IMR-90 (cell line): Measurements from ENCODE around the gene TUBA8. TPM values are rescaled to one million over a fixed set of nuclear protein-coding genes. Genes with fewer than 3 reads are reported as not detected.

Source experiments
- ATAC-seq: fragments of 200-7000 bp; cut with Tn5 transposase; 2 replicates; pipeline ENCODE4 v1.9.1; 2020; ENCODE audit warnings: low read depth, mild to moderate bottlenecking, moderate library complexity
- BruUV-seq: library from RNA; stranded (reverse); fragments of 400-500 nt; replicated peaks from 2 replicates; lab custom pipeline; 2021; lab: Mats Ljungman, UMichigan
- CTCF ChIA-PET: fragments of 300-600 bp; formaldehyde crosslinking; extraction: SDS; loops from one replicate; lab custom pipeline; 2021; ENCODE audit warnings: antibody characterized with exemption; lab: Yijun Ruan, JAX
- POLR2A ChIA-PET: fragments of 300-600 bp; sonication (Branson Sonifier 250); formaldehyde crosslinking; loops from one replicate; lab custom pipeline; 2022; ENCODE audit warnings: antibody characterized with exemption; ENCODE audit not compliant: unreplicated experiment; lab: Charles Lee
- DNase-seq: peaks from one replicate; pipeline ENCODE4 v3.0.0; 2013
- H2AFZ ChIP-seq: replicated peaks from 2 replicates; pipeline ENCODE3; 2013; ENCODE audit warnings: low read length, mild to moderate bottlenecking; ENCODE audit not compliant: poor library complexity
- H2AK5ac ChIP-seq: 2 replicates; pipeline ENCODE4 v1.6.1; 2013; ENCODE audit warnings: low read depth, low read length, inconsistent platforms
- H2AK9ac ChIP-seq: replicated peaks from 2 replicates; pipeline ENCODE3; 2013; ENCODE audit warnings: mild to moderate bottlenecking, low read depth, low read length, moderate library complexity; ENCODE audit not compliant: poor library complexity
- H2BK120ac ChIP-seq: 2 replicates; pipeline ENCODE4 v1.6.1; 2013; ENCODE audit warnings: low read depth, low read length, inconsistent platforms
- H2BK15ac ChIP-seq: 3 replicates; pipeline ENCODE4 v1.6.1; 2013; ENCODE audit warnings: low read depth, low read length, inconsistent platforms
- H2BK20ac ChIP-seq: 2 replicates; pipeline ENCODE4 v1.6.1; 2013; ENCODE audit warnings: low read depth, mild to moderate bottlenecking, inconsistent platforms, low read length, moderate library complexity
- H2BK5ac ChIP-seq: 2 replicates; pipeline ENCODE4 v1.6.1; 2013; ENCODE audit warnings: mild to moderate bottlenecking, low read depth, low read length, inconsistent platforms; ENCODE audit not compliant: poor library complexity, severe bottlenecking
- H3K14ac ChIP-seq: replicated peaks from 2 replicates; pipeline ENCODE4 v1.6.1; 2013; ENCODE audit warnings: low read depth, low read length, inconsistent platforms
- H3K18ac ChIP-seq: 2 replicates; pipeline ENCODE4 v1.6.1; 2013; ENCODE audit warnings: low read depth, low read length, control low read depth
- H3K23ac ChIP-seq: 2 replicates; pipeline ENCODE4 v1.6.1; 2013; ENCODE audit warnings: low read depth, low read length, inconsistent platforms
- H3K27ac ChIP-seq: 2 replicates; pipeline ENCODE4 v1.5.1; 2013; ENCODE audit warnings: mild to moderate bottlenecking, control low read depth, low read length; ENCODE audit not compliant: insufficient read depth
- H3K27me3 ChIP-seq: 2 replicates; pipeline ENCODE4 v1.6.1; 2013; ENCODE audit warnings: low read length; ENCODE audit not compliant: control insufficient read depth, insufficient read depth
- H3K36me3 ChIP-seq: 2 replicates; pipeline ENCODE4 v1.6.1; 2013; ENCODE audit warnings: low read length, mixed read lengths; ENCODE audit not compliant: control insufficient read depth, insufficient read depth
- H3K4ac ChIP-seq: 2 replicates; pipeline ENCODE4 v1.6.1; 2013; ENCODE audit warnings: low read depth, low read length, inconsistent platforms
- H3K4me1 ChIP-seq: 2 replicates; pipeline ENCODE4 v1.6.1; 2013; ENCODE audit warnings: low read length, mixed read lengths; ENCODE audit not compliant: control insufficient read depth, insufficient read depth
- H3K4me2 ChIP-seq: 2 replicates; pipeline ENCODE4 v1.6.1; 2013; ENCODE audit warnings: low read depth, mild to moderate bottlenecking, control low read depth, low read length, moderate library complexity
- H3K4me3 ChIP-seq: 2 replicates; pipeline ENCODE4 v1.5.1; 2013; ENCODE audit warnings: low read depth, mild to moderate bottlenecking, control low read depth, low read length, moderate library complexity; ENCODE audit not compliant: insufficient read depth
- H3K56ac ChIP-seq: 2 replicates; pipeline ENCODE4 v1.6.1; 2013; ENCODE audit warnings: low read length, inconsistent platforms; ENCODE audit not compliant: insufficient read depth; ENCODE audit errors: extremely low read depth
- H3K79me1 ChIP-seq, 2 experiments: 2 replicates each; pipeline ENCODE4 v1.6.1; 2013; ENCODE audit warnings: low read length in 2 of 2, inconsistent platforms in 1 of 2, low read depth in 1 of 2
- H3K9ac ChIP-seq: 2 replicates; pipeline ENCODE4 v1.6.1; 2013; ENCODE audit warnings: low read depth, low read length, control low read depth
- H3K9me1 ChIP-seq: 2 replicates; pipeline ENCODE4 v1.6.1; 2013; ENCODE audit warnings: low read length, inconsistent platforms; ENCODE audit not compliant: insufficient read depth
- H3K9me3 ChIP-seq: 2 replicates; pipeline ENCODE4 v1.6.1; 2013; ENCODE audit warnings: low read length; ENCODE audit not compliant: control insufficient read depth, insufficient read depth
- H4K20me1 ChIP-seq: 2 replicates; pipeline ENCODE4 v1.6.1; 2013; ENCODE audit warnings: low read length, inconsistent platforms; ENCODE audit not compliant: insufficient read depth
- H4K5ac ChIP-seq: 2 replicates; pipeline ENCODE4 v1.6.1; 2013; ENCODE audit warnings: mild to moderate bottlenecking, low read depth, low read length, control low read depth
- H4K8ac ChIP-seq, 2 experiments: 2 replicates each; pipeline ENCODE4 v1.6.1; 2013; ENCODE audit warnings: low read depth in 2 of 2, low read length in 2 of 2, control low read depth in 1 of 2, inconsistent platforms in 1 of 2
- H4K91ac ChIP-seq: 2 replicates; pipeline ENCODE4 v1.6.1; 2013; ENCODE audit warnings: low read depth, low read length, inconsistent platforms; ENCODE audit not compliant: insufficient read depth
- CEBPB ChIP-seq: IDR thresholded peaks from 2 replicates; pipeline ENCODE4 v1.6.1; 2012; ENCODE audit warnings: low read depth, low read length, improper control_type of control experiment
- MXI1 ChIP-seq: IDR thresholded peaks from 2 replicates; pipeline ENCODE4 v1.6.1; 2012; ENCODE audit warnings: low read depth, mild to moderate bottlenecking, low read length, moderate library complexity, borderline replicate concordance
- POLR2A ChIP-seq: IDR thresholded peaks from 2 replicates; pipeline ENCODE4 v1.6.1; 2012; ENCODE audit warnings: mild to moderate bottlenecking, low read depth, low read length
- RAD21 ChIP-seq: IDR thresholded peaks from 2 replicates; pipeline ENCODE4 v1.6.1; 2012; ENCODE audit warnings: low read length, improper control_type of control experiment
- RCOR1 ChIP-seq: IDR thresholded peaks from 2 replicates; pipeline ENCODE4 v1.6.1; 2012; ENCODE audit warnings: mild to moderate bottlenecking, low read length, improper control_type of control experiment; ENCODE audit not compliant: insufficient replicate concordance
- WGBS, 2 experiments: methylation state at CpG; one replicate each; pipeline versions ENCODE4 v1.1.5 to v1.1.7; 2013; ENCODE audit warnings: missing lambda C conversion rate in 2 of 2; ENCODE audit not compliant: insufficient read length in 1 of 2; ENCODE audit errors: extremely low coverage in 2 of 2; 5-methylcytosine and 5-hydroxymethylcytosine counted together
- dilution Hi-C: fragments of 300-500 bp; cut with HindIII; formaldehyde crosslinking; loops from one replicate; pipeline ENCODE4 v1.14.3; 2018; ENCODE audit warnings: low sequenced_read_pairs; ENCODE audit not compliant: unreplicated experiment
- in situ Hi-C: fragments of 300-500 bp; cut with MboI; formaldehyde crosslinking; loops from 3 replicates; pipeline ENCODE4 v1.14.3; 2019; ENCODE audit warnings: low sequenced_read_pairs, inconsistent platforms, mixed read lengths
- intact Hi-C: fragments of 100-400 bp; cut with micrococcal nuclease; formaldehyde crosslinking; loops from 2 replicates; pipeline ENCODE4 v1.10.0; 2022
- polyA plus RNA-seq, 3 experiments: library from polyadenylated mRNA; depleted of rRNA; stranded (reverse); fragments of >200 nt; gene quantifications; 2 replicates each; pipeline ENCODE4 v1.2.3, GENCODE V29; 2012; ENCODE audit warnings: low replicate concordance in 1 of 3
- total RNA-seq: library from RNA; depleted of rRNA; stranded (reverse); fragments of >200 nt; gene quantifications from 2 replicates; pipeline ENCODE4 v1.2.3, GENCODE V29; 2012

TUBA8 gene
- total and polyA plus RNA-seq, 2 of the 4 experiments (the other 2 are of a cell fraction): 1.4 to 2.2 TPM

DNA sequence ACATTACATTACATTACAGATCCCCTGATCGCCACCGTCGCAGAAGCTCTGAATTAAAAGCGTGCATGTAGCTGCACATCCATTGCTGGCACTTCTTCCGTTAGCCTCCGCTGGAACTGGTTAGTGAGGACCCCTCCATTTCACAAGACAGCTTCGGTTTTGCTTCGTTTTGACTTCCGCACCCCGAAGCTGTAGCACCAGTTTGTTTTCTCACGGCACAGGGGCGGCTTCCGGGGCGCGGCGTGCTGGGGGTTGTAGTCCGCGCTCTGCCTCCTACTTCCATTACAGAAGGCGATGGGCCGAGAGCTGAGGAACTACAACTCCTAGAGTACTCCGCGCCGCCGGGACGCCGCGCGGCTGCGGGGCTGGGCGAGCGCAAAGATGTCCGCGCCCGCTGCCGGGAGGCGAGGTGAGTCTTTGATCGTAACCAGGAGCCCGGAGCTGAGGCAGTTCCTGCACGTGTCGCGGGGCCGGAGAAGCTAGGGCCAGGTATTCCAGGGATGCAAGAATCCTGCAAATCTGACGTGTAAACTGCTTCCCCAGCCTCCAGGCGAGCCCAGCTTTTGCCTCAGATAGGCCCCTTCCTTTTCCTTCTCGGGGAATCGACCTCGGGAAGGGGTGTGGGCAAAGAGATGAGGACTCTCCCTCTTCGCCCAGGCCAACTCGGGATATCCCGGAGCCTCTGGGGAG, 32.8 kb upstream of the TUBA8 start, which contains the start of gene PEX26:
Gene PEX26 (plus strand): TSS at position 352 of the 690 bp plus-strand sequence. CDS start 387 bp downstream, outside the sequence.
- Histone ChIP-seq H3K27ac (peak within 1 kb of the TSS; percentile 92), H3K79me1 (peaks cover 19 to 38% of the 10 kb centered on the region in 2 experiments; a peak in 3 of 4 replicates), H3K9me3 (no peaks in the 10 kb centered on the region), H2BK5ac (peak within 1 kb of the TSS; percentile 72), H2AFZ (peak within 1 kb of the TSS; percentile 93), H2BK20ac (no peak within 1 kb of the TSS), H3K18ac (peak within 1 kb of the TSS; percentile 73), H4K5ac (peak within 1 kb of the TSS; percentile 99), H2BK15ac (no peak within 1 kb of the TSS; the same call in 2 of the 3 replicates), H4K91ac (peak within 1 kb of the TSS; percentile 82), H2AK9ac (peak within 1 kb of the TSS; percentile 93), H2BK120ac (peak within 1 kb of the TSS; percentile 73), H3K9ac (peak within 1 kb of the TSS; percentile 99), H3K23ac (peak within 1 kb of the TSS; percentile 94), H3K4ac (peak within 1 kb of the TSS; percentile 92), H4K8ac (peak within 1 kb of the TSS; percentile 82 to 97), H3K36me3 (peaks cover 10% of the 10 kb centered on the region), H2AK5ac (peak within 1 kb of the TSS; percentile 81), H4K20me1 (no peaks in the 10 kb centered on the region), H3K4me1 (peaks cover 2% of the 10 kb centered on the region), H3K14ac (peak within 1 kb of the TSS; percentile 98), H3K27me3 (no peaks in the 10 kb centered on the region), H3K4me2 (peak within 1 kb of the TSS; percentile 97), H3K9me1 (no peaks in the 10 kb centered on the region), H3K56ac (peak within 1 kb of the TSS; percentile 90), H3K4me3 (peak within 1 kb of the TSS; percentile 87)
- ChIA-PET CTCF (interaction anchor here (2.8 to 3.1 kb wide), 3 partner anchors 45 to 248 kb away, joined by 16 to 22 read pairs (median 20); no protein-coding TSS in a partner anchor), POLR2A (interaction anchor here (0.5 to 1.0 kb wide), 2 partner anchors 15 to 447 kb away, joined by 3 to 4 read pairs; no protein-coding TSS in a partner anchor)
- no TSS peak for BruUV-seq
- intact Hi-C loops (loop anchor here (2.0 to 10.0 kb wide), 5 partner anchors 53 to 1003 kb away; partner anchors contain the start of gene MICAL3), in situ Hi-C loops (no loop called here), dilution Hi-C loops (no loop called here)
- peak; percentile 99 for ATAC-seq
- WGBS, 2 experiments: 0% methylated on average over 13 of the region's 50 CpGs; no CpG with 5 or more reads in 1 of the 2 experiments
- TF ChIP-seq RCOR1: peak; percentile 18
- TF ChIP-seq MXI1: peak; percentile 78; the same call in 1 of the 2 replicates
- no peak for TF ChIP-seq POLR2A
- peak; percentile 40; the same call in 1 of the 2 replicates for TF ChIP-seq CEBPB
- TF ChIP-seq RAD21: peak; percentile 11; the same call in 1 of the 2 replicates
- peak; percentile 95 for DNase-seq
